ENCODE measurements around the gene VILL.

The VILL gene

GRCh38 chr3:37990527-37990926 is at the start of gene VILL:
TSS of gene VILL (plus strand) at chr3:37990786. CDS start at chr3:37993673, 2,887 bp downstream.
- no peak for DNase-seq (ENCODE audit: low read depth in 1 of 2, low spot score in 1 of 2)

DNA sequence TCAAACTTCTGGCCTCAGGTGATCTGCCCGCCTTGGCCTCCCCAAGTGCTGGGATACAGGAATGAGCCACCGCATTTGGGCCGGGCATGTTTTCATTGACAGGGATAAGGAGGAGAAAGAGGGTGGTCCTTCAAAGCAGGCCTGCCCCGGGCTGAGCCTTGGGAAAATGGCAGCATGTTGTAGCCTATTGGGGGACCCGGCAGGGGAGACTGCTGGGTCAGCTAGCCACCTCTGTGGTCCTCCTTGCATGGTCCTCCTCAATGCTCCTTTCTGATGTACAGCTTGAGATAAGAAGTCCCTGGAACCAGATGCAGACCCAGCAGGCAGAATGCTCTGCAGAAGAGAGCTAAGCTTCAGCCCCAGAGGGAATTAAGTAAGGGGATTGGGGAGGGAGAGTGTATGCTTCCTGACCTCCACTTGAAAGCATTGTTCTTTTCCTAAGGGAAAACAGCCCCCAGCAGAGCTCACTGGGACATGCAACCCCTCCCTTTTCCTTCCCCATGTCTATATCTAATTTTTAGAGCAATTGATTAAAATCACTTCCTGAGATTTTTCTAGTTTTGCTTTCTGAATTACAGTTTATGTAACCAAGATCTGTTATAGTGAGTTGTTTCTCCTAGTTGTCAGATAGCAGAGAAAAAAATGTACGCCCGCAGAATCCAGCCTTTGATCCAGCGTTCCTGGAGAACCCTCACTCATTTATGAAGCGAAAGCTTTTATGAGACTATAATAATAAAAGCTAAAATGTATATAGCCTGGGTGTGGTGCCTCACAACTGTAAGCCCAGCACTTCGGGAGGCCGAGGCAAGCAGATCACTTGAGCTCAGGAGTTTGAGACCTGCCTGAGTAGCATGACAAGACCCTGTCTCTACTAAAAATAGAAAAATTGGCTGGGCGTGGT is 48.7 kb upstream of the VILL start:
- DNase-seq (ENCODE audit: low read depth in 1 of 2, low spot score in 1 of 2) = no peak

DNA sequence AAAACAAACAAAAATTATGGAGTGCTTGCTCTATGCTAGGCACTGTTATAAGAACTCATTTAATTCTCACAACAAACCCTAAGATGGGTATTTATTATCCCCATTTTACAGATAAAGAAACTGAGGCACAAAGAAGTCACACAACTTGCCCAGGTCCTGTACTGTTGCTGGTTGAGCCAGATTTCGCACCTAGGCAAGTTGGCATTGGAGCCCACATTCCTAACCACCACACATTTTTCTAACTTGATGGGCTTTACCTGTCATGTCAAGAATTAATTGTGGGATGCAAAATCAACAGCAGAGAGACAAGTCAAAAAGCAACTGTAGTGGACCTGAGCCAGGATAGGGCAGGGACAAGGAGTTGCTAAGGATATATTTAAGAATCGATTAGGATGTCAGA is 47.9 kb upstream of the VILL start:
- DNase-seq (ENCODE audit: low read depth in 1 of 2, low spot score in 1 of 2) = no peak

- no peak for DNase-seq (ENCODE audit: low read depth in 1 of 2, low spot score in 1 of 2)
Measured at GRCh38 chr3:37943126-37943525, 47.5 kb upstream of the VILL start.

GRCh38 chr3:37943631-37944314 is 46.8 kb upstream of the VILL start:
- DNase-seq (ENCODE audit: low read depth in 1 of 2, low spot score in 1 of 2) = no peak

DNA sequence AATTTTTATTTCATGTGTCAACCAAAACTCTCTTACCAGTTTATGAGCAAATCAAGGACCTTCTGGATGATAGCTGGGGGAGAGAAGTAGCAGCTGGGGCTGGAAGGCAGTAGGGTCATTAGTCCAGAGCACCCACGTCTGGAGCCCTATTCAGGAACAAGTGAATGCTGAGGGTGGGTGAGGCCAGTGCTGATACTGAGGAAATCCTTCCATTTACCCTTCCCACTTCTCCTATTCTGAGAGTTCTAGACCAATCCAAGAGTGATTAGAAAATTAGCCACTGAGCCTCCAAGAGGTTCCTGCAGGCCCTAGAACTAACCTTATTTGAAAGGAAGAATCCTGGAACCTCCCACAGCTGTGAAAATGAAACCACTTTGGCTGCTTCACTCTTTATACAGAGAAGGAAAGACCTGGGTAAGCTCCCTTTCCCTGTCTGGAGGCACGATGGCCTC is 46.2 kb upstream of the VILL start:
- no peak for DNase-seq (ENCODE audit: low read depth in 1 of 2, low spot score in 1 of 2)

DNA sequence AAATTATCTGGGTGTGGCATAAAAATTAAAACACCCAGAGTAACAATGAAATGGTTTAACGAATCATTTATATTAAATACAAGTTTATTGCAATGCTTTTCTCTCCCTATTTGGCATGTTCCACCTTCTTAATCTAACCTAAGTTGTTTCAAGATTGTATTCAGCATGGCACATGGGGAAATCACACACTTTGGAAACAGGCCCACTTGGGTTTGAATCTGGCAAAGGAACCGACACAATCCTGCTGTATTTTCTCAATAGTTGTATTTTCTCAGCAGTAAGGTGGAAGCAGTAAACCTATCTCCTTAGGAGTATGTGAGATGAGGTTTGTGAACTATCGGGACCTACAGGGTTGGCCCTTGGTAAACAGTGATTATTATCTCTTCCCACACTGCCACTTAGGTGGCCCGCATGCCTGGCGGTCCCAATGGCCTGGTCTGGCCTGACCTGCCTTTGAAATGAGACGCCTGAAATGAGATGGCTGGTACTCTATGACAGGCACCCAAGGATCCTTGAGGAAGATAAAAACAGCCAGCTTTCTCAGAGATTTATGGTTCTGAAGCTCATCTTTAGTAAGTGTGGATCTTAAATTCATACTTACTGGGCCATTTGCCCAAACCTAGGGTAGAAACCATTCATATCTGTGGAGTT is 45.3 kb upstream of the VILL start:
- no peak for DNase-seq (ENCODE audit: low read depth in 1 of 2, low spot score in 1 of 2)

GRCh38 chr3:37945807-37946530 is 44.6 kb upstream of the VILL start:
- no peak for DNase-seq (ENCODE audit: low read depth in 1 of 2, low spot score in 1 of 2)

DNA sequence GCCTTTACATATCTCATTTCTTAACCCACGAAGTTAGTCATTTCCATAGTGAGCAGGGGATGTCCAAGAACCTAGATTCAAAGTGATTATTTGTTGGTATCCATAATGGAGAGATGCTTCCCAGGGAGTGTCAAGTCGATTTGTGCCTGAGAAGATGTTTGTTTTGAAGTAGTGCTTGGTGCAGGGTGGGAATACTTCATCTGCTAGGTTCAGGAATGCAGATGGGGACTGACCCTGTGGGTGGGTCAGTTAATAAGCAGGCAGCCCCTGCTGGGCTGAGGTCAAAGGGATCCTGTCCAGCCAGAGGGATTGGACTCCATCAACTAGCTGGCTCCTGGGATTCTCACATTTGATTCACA is 44.1 kb upstream of the VILL start:
- no peak for DNase-seq (ENCODE audit: low read depth in 1 of 2, low spot score in 1 of 2)

DNA sequence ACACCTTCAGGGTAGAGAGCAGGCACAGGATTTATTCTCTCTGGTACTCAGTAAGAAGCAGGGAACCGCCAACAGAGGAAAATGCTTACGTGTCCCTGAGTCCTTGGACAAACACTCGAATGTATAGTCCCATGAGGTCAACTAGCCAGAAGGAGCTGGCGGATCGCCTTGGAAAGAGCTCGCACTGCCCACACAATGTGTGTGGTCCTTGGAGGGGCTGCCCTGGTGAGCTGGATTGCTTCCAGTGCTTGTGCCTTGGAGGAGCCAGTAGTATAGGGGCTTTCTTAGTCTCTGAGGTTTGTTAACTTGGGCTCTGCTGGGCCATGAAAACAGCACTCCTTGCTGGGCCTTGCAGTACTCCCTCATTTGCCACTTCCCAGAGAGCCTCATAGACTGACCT is 40.7 kb upstream of the VILL start:
- no peak for DNase-seq (ENCODE audit: low read depth in 1 of 2, low spot score in 1 of 2)

DNA sequence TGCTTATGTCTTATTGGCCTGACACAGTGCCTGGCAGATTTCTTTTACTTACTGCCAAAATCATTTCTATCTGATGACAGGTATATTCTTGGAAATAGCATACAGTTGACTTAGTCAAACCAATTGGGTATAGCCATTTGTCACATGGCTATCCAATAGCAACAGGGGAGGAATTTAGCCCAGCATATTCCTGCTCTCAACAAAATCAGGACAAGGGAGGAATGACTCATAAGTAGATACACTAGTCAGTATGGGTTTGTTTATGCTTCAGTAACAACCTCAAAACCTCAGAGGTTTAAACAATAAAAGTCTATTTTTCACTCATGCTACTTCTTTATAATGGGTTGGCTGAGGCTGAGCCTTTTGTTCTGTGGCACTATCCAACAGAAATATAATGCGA is 38.0 kb upstream of the VILL start:
- DNase-seq (ENCODE audit: low read depth in 1 of 2, low spot score in 1 of 2) = no peak

DNA sequence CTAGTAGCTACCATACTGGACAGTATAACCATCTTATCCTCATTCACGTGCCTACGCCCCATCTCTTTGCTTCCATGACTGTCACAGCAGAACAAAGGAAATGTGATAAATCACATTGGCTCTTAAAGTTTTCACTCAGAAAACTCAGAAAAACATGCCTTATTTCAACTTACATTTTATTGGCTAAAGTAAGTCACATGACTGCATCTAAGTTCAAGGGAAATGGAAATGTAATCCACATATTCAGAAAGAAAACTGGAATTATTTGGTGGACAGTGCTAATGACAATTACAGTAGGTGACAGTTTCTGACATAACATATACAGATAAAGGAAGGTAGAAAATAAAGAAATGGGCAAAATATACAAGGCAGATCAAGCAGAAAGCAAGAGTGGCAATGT is 37.4 kb upstream of the VILL start:
- no peak for DNase-seq (ENCODE audit: low read depth in 1 of 2, low spot score in 1 of 2)

DNA sequence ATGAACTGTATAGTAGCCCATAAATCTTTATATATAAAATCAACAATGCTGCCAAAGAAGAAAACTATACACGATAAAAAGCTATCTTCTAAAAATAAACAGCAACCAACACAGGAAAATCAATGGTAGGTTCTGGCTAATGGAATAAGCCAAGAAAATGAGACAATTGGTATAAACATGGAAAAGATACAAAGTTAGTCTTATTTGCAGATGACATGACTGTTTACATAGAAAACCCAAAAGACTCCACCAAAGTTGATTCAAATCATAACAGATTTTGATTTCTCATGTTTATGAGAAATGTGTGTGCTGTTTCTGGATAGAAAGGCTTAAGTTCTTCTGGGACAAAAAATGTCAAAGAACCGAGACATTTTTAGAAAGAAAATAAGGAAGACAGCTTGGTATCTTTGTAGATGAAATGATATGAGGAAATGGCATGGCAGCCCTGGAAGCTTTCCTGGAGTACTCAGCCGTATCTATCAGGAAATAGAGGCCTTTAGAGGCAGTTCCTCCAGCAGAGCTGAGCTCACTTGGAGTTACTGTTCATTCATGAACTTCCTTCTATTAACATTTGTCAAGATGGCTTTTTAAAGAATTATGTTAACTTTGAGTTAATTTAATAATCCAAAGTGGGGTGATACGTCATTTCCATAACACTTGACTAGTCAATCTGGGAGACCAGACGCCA is 36.7 kb upstream of the VILL start:
- no peak for DNase-seq (ENCODE audit: low read depth in 1 of 2, low spot score in 1 of 2)

DNA sequence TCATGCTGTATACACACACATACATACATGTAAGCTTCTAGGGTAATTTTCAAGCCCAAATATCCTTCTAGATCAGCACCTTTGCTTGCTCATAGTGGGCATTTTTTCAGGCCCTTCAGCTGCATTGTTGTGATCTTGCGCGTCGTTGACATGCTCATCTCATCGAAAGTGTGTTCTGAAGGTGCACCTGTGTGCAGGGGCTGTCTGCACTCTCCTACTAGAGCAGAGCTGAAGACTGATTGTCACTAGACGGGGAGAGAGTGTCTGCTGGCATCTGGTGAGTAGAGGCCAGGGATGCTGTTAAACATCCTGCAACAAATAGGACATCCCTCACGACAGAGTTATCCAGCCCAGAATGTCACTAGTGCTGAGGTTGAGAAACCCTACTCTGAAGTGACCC is 35.7 kb upstream of the VILL start:
- DNase-seq (ENCODE audit: low read depth in 1 of 2, low spot score in 1 of 2) = no peak

DNA sequence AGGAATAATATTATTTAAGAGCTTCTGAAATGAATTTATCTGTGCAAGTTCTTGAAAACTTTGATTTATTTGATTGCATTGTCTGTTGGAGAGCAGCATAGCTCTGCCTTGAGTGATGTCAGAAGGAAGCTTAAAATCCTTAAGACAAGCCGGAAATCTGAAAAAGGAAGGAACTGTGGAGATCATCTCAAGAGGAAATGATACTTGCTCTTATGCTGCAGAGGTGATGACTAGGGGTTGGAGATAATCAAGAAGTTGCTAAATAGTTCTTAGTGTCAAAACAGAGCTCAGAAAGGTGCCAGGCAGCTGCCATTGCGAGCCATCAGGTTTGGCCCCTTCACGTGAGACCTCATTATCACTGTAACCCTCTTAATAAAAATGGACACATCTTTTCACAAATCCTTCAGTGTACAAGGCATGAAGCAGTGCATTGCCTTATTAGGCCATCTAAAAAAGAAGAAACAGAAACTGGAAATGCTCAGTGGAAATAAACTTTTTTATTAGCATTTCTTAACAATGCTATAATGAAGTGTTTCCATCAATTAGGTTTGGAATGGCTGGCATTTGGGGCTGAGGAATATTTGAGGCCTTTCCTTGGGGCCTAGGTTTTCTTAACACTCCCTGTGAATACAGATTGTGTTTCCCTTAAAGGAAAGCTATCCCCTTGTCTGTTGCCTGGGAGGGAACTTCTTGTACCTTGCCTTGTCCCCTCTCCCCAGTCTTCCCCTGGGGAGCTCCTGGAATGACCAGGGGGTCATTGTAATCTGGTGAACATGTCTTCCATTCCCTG is 34.5 kb upstream of the VILL start:
- no peak for DNase-seq (ENCODE audit: low read depth in 1 of 2, low spot score in 1 of 2)

GRCh38 chr3:37956723-37957538 is 33.7 kb upstream of the VILL start:
- DNase-seq (ENCODE audit: low read depth in 1 of 2, low spot score in 1 of 2) = no peak

GRCh38 chr3:37957539-37957936 is 33.0 kb upstream of the VILL start:
- DNase-seq (ENCODE audit: low read depth in 1 of 2, low spot score in 1 of 2) = no peak

GRCh38 chr3:37961622-37962431 is 28.8 kb upstream of the VILL start:
- DNase-seq (ENCODE audit: low read depth in 1 of 2, low spot score in 1 of 2) = no peak

Data from activated CD4-positive, alpha-beta T cell treated with anti-CD3 and anti-CD28 coated beads, Interleukin-2, amount 50 U/mL, for 24 hours (primary cell).